Stimulated activated CD4-positive, alpha-beta T cell treated with anti-CD3 and anti-CD28 coated beads, TNF-alpha, amount 100 ng/mL, for 48 hours (primary cell): ENCODE results near the gene RAPSN.

Experiments
- DNase-seq, 3 donors: peaks; one replicate each; pipeline ENCODE4 v3.0.0-alpha.2; 2020; ENCODE audit warnings: low read depth in 3 of 3

The RAPSN gene

DNA sequence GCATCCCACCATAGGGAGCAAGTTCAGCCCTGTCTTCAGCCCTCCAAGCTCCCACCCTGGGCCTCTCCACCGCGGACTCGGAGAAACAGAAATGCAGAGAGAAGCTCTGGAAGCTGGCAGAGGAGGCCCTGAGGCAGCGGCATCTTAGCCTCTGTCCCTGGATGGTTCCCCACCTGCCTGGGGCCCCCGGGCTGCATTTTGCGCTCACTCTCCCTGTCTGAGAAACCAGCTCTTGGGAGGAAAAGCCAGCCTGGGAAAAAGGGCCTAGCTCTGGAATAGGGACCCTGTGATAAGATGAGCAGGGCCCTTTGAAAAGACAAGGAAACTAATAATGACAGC, 58.5 kb downstream of the RAPSN start:
- no peak for DNase-seq

DNA sequence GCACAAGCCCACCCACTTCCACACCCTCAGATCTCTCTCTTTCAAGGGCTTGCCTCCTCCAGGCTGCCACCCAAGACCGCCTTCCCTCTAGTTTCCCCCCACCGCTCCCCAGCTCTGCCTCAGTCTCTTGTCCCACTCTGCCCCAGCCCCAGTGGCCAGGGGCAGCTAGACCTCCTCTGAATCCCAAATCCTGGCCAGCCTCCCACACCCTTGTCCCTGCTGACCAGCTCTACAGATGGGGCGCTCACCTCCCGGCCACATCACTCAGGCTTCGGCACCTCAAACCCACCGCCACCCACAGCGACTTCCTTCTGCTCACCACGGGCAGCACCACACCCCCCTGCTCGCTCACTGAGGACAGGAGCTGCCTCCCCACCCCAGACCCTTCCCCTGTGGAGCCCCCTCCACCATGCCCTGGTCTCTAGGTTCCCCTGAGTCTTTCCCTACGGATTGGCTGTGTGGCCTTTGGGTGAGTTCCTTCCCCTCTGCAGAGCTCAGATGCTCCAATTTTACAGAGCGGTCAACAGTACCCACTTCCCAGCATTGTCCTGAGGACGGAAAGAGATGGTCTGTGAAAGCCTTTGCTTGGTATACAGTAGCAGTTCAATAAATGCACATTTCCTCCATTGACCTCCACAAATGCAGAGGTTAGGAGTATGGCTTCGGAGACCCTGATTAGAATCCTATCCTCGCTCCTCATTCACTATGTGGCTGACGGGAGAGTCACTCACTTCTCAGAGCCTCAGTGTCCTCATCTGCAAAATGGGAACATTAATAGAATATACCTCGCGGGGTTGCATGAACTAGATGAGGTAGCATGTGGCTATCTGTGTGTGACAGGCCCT, 59.1 kb downstream of the RAPSN start:
- DNase-seq: no peak

DNA sequence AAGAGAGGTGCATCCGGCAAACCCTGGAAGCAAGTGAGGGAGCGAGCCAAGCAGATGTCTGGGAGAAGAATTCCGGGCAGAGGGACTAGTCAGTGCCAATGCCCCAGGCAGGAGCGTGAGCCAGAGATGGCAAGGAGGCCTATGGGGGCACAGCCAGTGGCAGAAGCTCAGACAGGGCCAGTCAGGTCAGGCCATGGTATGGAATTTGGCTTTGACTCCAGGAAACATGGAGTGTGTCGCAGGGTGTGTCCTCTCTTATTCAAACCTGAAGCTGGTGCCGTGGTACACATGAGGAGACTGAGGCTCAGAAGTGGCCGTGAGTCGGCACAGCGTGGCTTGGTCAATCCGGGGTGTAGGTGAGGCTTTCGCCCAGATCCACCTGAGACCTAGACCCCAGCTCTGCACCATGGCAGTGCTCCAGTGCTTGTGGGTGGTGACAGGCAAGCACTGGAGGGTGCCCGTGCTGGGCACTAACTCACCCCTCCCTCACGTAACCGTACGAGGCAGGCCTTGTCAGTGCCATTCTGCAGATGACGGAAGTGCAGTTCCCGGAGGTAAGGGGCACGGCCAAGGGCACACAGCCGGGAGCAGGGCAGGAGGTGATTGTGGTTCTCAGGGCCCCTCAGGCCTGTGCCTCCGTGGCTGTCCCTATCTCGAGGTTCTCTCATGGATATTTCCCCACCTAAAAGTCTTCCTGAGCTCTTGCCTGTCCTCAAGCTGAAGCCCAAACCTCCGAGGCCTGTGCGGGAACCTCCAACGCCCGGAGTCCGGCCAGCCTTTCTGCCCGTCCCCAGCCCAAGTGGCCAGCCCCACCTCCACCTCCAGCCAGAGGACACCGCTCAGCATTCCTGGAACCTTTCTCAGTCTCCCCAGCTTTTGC, 60.0 kb downstream of the RAPSN start:
- DNase-seq: no peak

DNA sequence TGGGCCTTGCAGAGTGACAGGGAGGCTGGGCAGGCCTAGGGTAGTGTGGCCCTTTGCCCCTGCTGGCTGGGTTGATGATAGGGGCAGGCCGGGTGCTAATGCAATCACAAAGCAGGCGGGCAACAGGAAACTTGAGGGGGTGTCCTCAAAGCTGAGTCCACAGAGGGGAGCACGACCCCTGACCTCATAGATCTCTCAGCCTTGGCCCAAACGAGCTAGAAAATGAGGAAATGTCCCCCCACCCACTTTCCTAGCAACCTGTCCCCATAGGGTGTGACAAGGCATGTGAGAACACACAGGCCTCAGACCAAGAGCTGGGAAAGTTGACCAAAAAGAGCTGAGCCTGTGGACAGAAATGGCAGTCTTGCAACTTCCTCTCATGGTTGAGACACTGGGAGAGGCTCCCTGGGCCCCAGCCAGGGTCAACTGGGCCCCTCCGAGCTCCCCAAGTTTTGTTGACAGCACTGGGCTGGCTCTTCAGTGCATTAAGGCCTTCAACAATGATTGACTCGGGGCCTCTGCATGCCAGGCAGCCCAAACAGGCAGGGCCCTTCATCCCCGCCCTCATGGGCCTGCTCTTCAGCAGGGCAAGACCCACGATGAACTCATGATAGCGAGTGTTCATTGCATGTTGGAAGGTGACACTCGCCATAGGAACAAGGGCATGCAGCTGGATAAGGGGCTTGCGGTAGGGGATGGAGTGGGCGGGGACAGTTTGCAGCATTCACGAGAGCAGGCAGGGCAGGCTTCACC, 60.8 kb downstream of the RAPSN start:
- DNase-seq: no peak
